K562 (cell line): ENCODE data around the gene FRG2. TPM values are rescaled to one million over a fixed set of nuclear protein-coding genes. Genes with fewer than 3 reads are reported as not detected.

ENCODE experiments used
- CTCFL ChIP-seq: IDR thresholded peaks from 2 replicates; pipeline ENCODE4 v1.6.1; 2011; ENCODE audit warnings: borderline replicate concordance, low read depth, mild to moderate bottlenecking, moderate library complexity, low read length; ENCODE audit not compliant: insufficient read depth, poor library complexity, severe bottlenecking
- ELF1 ChIP-seq: fragments of 200-800 bp; sonication (Bioruptor generic); IDR thresholded peaks from 2 replicates; pipeline ENCODE4 v1.6.1; 2016; ENCODE audit warnings: missing genetic modification characterization, missing compliant biosample characterization
- HCFC1 ChIP-seq: IDR thresholded peaks from 2 replicates; pipeline ENCODE4 v1.6.1; 2012; ENCODE audit warnings: low read depth, low read length, improper control_type of control experiment
- HNRNPK ChIP-seq: fragments of 200-400 bp; formaldehyde crosslinking; IDR thresholded peaks from one replicate; pipeline ENCODE4 v1.6.1; 2018; ENCODE audit warnings: mild to moderate bottlenecking, low read depth, low read length; ENCODE audit not compliant: poor library complexity, severe bottlenecking
- L3MBTL2 ChIP-seq: fragments of 450-650 bp; IDR thresholded peaks from 2 replicates; pipeline ENCODE4 v1.6.1; 2016; ENCODE audit warnings: mild to moderate bottlenecking, moderate library complexity
- NFE2 ChIP-seq: IDR thresholded peaks from 2 replicates; pipeline ENCODE4 v1.6.1; 2014; ENCODE audit warnings: antibody characterized with exemption, low read depth
- POLR2G ChIP-seq: fragments of 200-400 bp; formaldehyde crosslinking; IDR thresholded peaks from 2 replicates; pipeline ENCODE4 v1.6.1; 2017; ENCODE audit warnings: low read depth, mild to moderate bottlenecking, antibody characterized with exemption, low read length, moderate library complexity
- SRF ChIP-seq, 2 experiments: fragments of 250-450, 450-650 bp in 1 of 2; sonication (Bioruptor Pico) in 1 of 2; sonication (generic) in 1 of 2; formaldehyde crosslinking; IDR thresholded peaks; 2 replicates each; pipeline versions ENCODE4 v1.5.0 to v1.5.1; 2020 to 2022; ENCODE audit warnings: mild to moderate bottlenecking in 1 of 2, missing genetic modification reagents in 1 of 2
- YY1 ChIP-seq, 3 experiments: IDR thresholded peaks; 2 replicates each; pipeline ENCODE4 v1.6.1; 2011; ENCODE audit warnings: low read length in 2 of 3, mild to moderate bottlenecking in 2 of 3, moderate library complexity in 2 of 3, borderline replicate concordance in 1 of 3, control low read depth in 1 of 3, low read depth in 1 of 3; ENCODE audit not compliant: insufficient read depth in 3 of 3, insufficient replicate concordance in 2 of 3, control insufficient read depth in 1 of 3, insufficient read length in 1 of 3; ENCODE audit errors: extremely low read depth in 1 of 3
- ZBTB40 ChIP-seq, 2 experiments: fragments of 450-650 bp in 1 of 2; sonication (generic) in 1 of 2; formaldehyde crosslinking in 1 of 2; IDR thresholded peaks; 2 replicates each; pipeline versions ENCODE4 v1.7.1 to v1.9.0; 2016 to 2022; ENCODE audit warnings: inconsistent platforms in 1 of 2, mild to moderate bottlenecking in 1 of 2, missing genetic modification reagents in 1 of 2
- ZNF644 ChIP-seq: fragments of 200-800 bp; sonication (Bioruptor generic); IDR thresholded peaks from 2 replicates; pipeline ENCODE4 v1.6.1; 2016; ENCODE audit warnings: low read depth, missing genetic modification characterization, missing compliant biosample characterization
- polyA plus RNA-seq, 8 experiments: library from polyadenylated mRNA; depleted of rRNA in 4 of 8; stranded (reverse) in 5 of 8; unstranded in 3 of 8; fragments of >200 nt; fragmentation: Nextera tagmentation in 2 of 8; fragmentation: Illumina TruSeq in 1 of 8; extraction: Ambion mirVana in 2 of 8; extraction: Trizol in 1 of 8; gene quantifications; 2 replicates each; pipeline versions ENCODE4 v1.2.1 to v1.2.3, GENCODE V29; 2011 to 2014; ENCODE audit warnings: inconsistent platforms in 1 of 8, missing spikeins in 1 of 8
- total RNA-seq, 7 experiments: library from RNA; depleted of rRNA in 6 of 7; stranded (reverse); fragments of >200 nt in 6 of 7; fragmentation: Illumina TruSeq in 2 of 7; extraction: Trizol in 2 of 7; gene quantifications; 2 replicates each; pipeline versions ENCODE4 v1.2.1 to v1.2.3, GENCODE V29; 2011 to 2021; ENCODE audit warnings: low replicate concordance in 1 of 7

Gene FRG2
- total and polyA plus RNA-seq, 9 of the 15 experiments (the other 6 are each of a cell fraction or from before 2014, with no cell fraction given) = 0.07 to 0.13 (median 0.10) TPM; not detected in 5

- TF ChIP-seq ZNF644 (no peak), L3MBTL2 (peak; percentile 95), CTCFL (peak; percentile 86), ELF1 (tag) (peak; percentile 45; the same call in 1 of the 2 replicates), SRF (CRISPR knock-in tag; IDR thresholded peaks at IDR 0.05) (no peak), HCFC1 (peak; percentile 69), YY1 (IDR thresholded peaks at IDR 0.05; ENCODE audit: borderline replicate concordance in 1 of 3, control insufficient read depth in 1 of 3, extremely low read depth in 1 of 3, insufficient read depth in 3 of 3, insufficient read length in 1 of 3, insufficient replicate concordance in 2 of 3, low read depth in 1 of 3, low read length in 2 of 3) (peak in 1 of 3 experiments; percentile 49), ZBTB40 (IDR thresholded peaks at IDR 0.05) (peak; percentile 89), ZBTB40 (CRISPR knock-in tag; IDR thresholded peaks at IDR 0.05) (no peak), NFE2 (no peak), POLR2G (peak; percentile 80), HNRNPK (no peak)
These were observed 12.1 kb downstream of the FRG2 start (continued) for GRCh38 chr4:190014771-190015537.
